GM12873 (cell line): ENCODE measurements around the gene SLC2A4.

Experiments used
- CTCF ChIP-seq: IDR thresholded peaks from 2 replicates; pipeline ENCODE4 v1.5.1; 2012; ENCODE audit warnings: low read depth, mild to moderate bottlenecking, moderate library complexity, low read length, control low read depth; ENCODE audit not compliant: insufficient read depth; ENCODE audit errors: missing control alignments

SLC2A4 gene

DNA sequence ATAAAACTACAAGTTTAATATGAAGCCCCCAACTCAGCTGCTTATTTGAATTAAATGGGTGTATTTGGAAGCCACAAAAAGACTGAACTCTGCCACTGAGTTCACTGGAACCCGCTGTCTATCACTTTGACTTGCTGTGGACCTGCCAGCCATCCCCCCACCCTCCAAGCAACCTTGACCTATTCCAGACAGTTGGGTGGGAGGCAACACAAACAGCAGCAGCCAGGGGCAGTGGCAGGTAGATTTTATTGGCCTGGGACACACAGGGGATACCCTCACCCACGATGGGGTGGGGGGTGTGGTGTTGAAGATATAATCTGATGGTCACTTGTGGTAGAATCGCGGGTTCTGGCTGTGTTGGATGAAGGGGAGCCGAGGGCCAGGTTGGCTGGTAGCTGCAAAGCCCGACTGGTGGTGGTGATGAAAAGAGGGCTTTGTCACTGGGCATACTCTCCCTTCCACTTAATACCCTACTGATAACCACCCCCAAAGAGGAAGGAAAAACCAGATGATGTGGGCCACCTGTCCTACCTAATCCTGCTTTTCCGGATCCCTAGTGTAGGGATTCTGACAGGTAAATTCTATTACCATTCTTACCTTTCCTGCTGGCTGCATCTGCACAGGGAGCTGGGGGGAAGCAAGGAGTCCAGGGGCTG is 31.0 kb downstream of the SLC2A4 start:
- TF ChIP-seq CTCF: no peak

GRCh38 chr17:7313088-7313889 is 31.8 kb downstream of the SLC2A4 start:
- TF ChIP-seq CTCF: peak; percentile 53

DNA sequence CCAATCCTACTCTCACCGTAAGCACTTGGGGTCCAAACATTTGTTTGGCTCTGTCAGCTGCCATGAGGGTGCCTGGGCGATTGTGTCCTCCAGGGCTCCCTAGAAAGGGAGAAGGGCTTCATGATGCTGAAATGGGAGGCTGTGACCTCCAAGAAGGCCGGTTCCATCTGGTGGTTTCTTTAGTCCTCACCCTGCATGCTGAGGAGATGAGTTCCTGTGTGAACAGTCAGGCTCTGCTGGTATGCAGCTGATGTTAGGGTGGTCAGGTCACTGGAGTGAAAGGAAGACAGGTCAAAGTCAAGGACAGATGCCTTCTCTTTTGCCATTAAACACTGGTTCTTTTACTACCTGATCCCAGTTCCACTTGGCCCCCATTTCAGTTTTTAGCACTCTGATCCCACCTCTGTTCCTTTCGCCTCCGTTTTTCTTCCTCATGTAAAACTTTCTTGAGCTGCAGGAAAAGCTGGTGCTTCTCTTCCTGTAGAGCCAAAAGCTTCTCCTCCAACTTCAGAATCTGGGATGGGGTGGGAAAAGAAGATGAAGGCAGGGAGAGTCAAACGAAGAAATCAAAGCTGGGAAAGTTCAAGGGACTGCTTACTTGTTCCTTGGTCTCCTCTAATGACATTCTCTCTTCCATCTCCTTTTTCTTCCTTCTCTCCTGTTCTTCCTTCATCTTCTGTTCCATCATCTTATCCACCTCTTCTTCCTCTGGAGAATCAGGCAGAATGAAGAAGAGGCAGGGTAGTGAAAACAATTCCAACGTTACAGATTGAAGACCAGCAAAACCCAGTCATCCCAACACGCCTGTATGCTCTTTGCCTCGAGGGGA is 32.6 kb downstream of the SLC2A4 start:
- no peak for TF ChIP-seq CTCF

DNA sequence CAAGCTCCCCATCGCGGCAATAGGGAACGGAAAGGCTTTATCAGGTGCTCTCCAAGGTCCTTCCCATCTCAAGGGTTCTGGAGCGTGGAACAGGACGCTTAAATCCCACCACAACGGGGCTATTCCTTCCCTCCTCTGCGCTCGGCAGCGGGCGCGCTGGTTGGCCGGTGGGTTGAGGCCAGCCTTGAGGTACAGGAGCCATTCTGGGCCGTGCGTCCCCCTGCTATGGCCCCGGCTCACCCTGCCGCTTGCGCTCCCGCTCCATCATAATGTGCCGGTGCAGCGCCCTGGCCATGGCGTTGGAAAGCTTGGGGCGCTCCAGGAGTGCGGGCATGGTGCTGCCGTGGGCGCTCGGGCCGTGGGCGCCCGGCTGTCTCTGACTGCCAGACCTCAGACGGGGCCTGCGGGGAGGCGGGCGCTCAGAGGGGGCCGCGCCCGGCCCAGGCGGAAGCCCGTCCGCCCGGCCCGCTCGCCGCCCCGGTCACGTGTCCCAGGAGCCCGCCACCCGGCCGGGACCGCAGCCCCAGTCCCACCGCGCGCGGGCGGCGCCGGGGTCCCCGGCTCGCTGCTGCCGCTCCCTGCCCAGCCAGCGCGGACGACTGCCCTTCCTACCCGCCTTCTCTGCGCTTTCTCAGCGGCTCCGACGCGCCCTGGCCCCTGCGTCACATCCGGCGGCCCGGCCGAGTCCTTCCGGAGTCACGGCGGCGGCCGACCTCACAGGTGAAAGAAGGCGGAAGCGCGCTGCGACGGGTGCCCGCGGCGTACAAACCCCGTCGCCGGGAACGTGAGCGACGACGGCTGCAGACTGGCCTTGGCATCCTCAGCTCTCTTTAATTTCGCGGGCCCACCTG is 33.4 kb downstream of the SLC2A4 start, which contains the start of gene GPS2:
Gene GPS2 (minus strand): TSS at position 642 of the 851 bp plus-strand sequence. CDS start 308 bp downstream, at position 334.
- TF ChIP-seq CTCF: no peak

GRCh38 chr17:7315570-7316235 is 34.2 kb downstream of the SLC2A4 start:
- no peak for TF ChIP-seq CTCF

GRCh38 chr17:7317161-7317803 is 35.8 kb downstream of the SLC2A4 start:
- no peak for TF ChIP-seq CTCF
